Mammary epithelial cell (primary cell): ENCODE data around the gene CTSW.

ENCODE experiments used
- EZH2 ChIP-seq: IDR thresholded peaks from 2 replicates; pipeline ENCODE4 v1.6.1; 2012; ENCODE audit warnings: low read length, inconsistent platforms, borderline replicate concordance
- TF ChIP-seq, protein P1 (sequence below), 2 donors: IDR thresholded peaks in 1 of 2; conservative IDR thresholded peaks in 1 of 2; 2 replicates each; pipeline ENCODE4 v1.5.1; 2011 to 2012; ENCODE audit warnings: inconsistent platforms in 2 of 2, low read length in 2 of 2, mild to moderate bottlenecking in 2 of 2, control low read depth in 1 of 2, low read depth in 1 of 2; ENCODE audit not compliant: insufficient read depth in 1 of 2; ENCODE audit errors: extremely low read depth in 1 of 2

DNA sequence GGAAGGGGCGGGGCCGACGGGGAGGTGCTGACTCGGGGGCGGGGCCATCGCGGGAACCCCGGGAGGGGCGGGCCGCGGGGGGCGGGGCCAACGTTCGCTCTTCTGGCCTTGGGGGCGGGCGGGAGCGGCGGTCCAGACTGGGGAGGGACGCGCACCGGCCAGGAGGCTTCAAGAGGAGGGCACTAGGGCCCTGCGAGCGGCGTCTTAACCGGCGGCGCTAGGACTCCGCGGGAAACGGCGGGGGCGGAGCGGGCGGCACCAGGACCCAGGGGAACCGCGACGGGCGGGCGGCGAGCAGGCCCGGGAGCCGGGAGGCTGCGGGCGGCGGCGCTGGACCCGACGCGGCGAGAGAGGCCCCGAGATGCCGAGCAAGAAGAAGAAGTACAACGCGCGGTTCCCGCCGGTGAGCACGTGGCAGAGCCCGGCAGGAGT lies 39.5 kb downstream of the CTSW start, which contains the start of gene DRAP1:
- TF ChIP-seq, protein P1, sequence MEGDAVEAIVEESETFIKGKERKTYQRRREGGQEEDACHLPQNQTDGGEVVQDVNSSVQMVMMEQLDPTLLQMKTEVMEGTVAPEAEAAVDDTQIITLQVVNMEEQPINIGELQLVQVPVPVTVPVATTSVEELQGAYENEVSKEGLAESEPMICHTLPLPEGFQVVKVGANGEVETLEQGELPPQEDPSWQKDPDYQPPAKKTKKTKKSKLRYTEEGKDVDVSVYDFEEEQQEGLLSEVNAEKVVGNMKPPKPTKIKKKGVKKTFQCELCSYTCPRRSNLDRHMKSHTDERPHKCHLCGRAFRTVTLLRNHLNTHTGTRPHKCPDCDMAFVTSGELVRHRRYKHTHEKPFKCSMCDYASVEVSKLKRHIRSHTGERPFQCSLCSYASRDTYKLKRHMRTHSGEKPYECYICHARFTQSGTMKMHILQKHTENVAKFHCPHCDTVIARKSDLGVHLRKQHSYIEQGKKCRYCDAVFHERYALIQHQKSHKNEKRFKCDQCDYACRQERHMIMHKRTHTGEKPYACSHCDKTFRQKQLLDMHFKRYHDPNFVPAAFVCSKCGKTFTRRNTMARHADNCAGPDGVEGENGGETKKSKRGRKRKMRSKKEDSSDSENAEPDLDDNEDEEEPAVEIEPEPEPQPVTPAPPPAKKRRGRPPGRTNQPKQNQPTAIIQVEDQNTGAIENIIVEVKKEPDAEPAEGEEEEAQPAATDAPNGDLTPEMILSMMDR (conservative IDR thresholded peaks at IDR 0.05 in 1 of 2, IDR thresholded peaks at IDR 0.05 in 1 of 2; ENCODE audit: extremely low read depth in 1 of 2, insufficient read depth in 1 of 2, low read depth in 1 of 2, low read length in 2 of 2), result no peak
- TF ChIP-seq EZH2, result no peak
